ENCODE measurements around the gene NLGN1. TPM values are rescaled to one million over a fixed set of nuclear protein-coding genes. Genes with fewer than 3 reads are reported as not detected.

NLGN1 gene
- total and polyA plus RNA-seq, 8 donors = 3.1 to 11.9 (median 8.0) TPM

GRCh38 chr3:173479301-173479700, 81.8 kb downstream of the NLGN1 start:
- H3K27me3 ChIP-seq = no peaks in the 10 kb centered on the region
- no peak overlapping the region for H3K4me3 ChIP-seq
- intact Hi-C loops (cut with DNase I) = no loop called here
- peaks cover 0 to 3% of the 10 kb centered on the region in 2 donors for H3K9me3 ChIP-seq
- DNase-seq (no peak), ATAC-seq (no peak)
- no peak for TF ChIP-seq CTCF (IDR thresholded peaks at IDR 0.05)
- H3K36me3 ChIP-seq = no peaks in the 10 kb centered on the region
- no peaks in the 10 kb centered on the region for H3K4me1 ChIP-seq
- H3K27ac ChIP-seq = no peak overlapping the region

GRCh38 chr3:173501931-173502489, 104.5 kb downstream of the NLGN1 start:
- no peaks in the 10 kb centered on the region for H3K4me1 ChIP-seq
- no peak for ATAC-seq
- H3K4me3 ChIP-seq = no peak overlapping the region
- no peaks in the 10 kb centered on the region for H3K36me3 ChIP-seq
- intact Hi-C loops (cut with DNase I) = no loop called here
- no peaks in the 10 kb centered on the region for H3K27me3 ChIP-seq
- H3K27ac ChIP-seq = no peak overlapping the region
- H3K9me3 ChIP-seq = peaks cover 0 to 1% of the 10 kb centered on the region in 2 donors
- no peak for TF ChIP-seq CTCF (IDR thresholded peaks at IDR 0.05)
- DNase-seq = no peak

GRCh38 chr3:173502983-173503568, 105.5 kb downstream of the NLGN1 start:
- no peaks in the 10 kb centered on the region for H3K4me1 ChIP-seq
- ATAC-seq (no peak), DNase-seq (peak in 2 of 4 donors; percentile 62 to 73)
- TF ChIP-seq CTCF (IDR thresholded peaks at IDR 0.05) = no peak
- no peak overlapping the region for H3K4me3 ChIP-seq
- intact Hi-C loops (cut with DNase I) = no loop called here
- H3K9me3 ChIP-seq = no peaks in the 10 kb centered on the region
- no peaks in the 10 kb centered on the region for H3K36me3 ChIP-seq
- no peak overlapping the region for H3K27ac ChIP-seq
- no peaks in the 10 kb centered on the region for H3K27me3 ChIP-seq

- H3K9me3 ChIP-seq = no peaks in the 10 kb centered on the region
- no peak overlapping the region for H3K4me3 ChIP-seq
- intact Hi-C loops (cut with DNase I) = no loop called here
- H3K4me1 ChIP-seq = no peaks in the 10 kb centered on the region
- H3K27me3 ChIP-seq = no peaks in the 10 kb centered on the region
- ATAC-seq (no peak), DNase-seq (no peak)
- H3K27ac ChIP-seq = no peak overlapping the region
- no peaks in the 10 kb centered on the region for H3K36me3 ChIP-seq
- TF ChIP-seq CTCF (IDR thresholded peaks at IDR 0.05) = no peak
These were observed 113.0 kb downstream of the NLGN1 start for GRCh38 chr3:173510565-173510964.

GRCh38 chr3:173513123-173513522, 115.6 kb downstream of the NLGN1 start:
- DNase-seq (no peak), ATAC-seq (no peak)
- H3K27ac ChIP-seq = no peak overlapping the region
- no peak overlapping the region for H3K4me3 ChIP-seq
- TF ChIP-seq CTCF (IDR thresholded peaks at IDR 0.05) = no peak
- intact Hi-C loops (cut with DNase I) = no loop called here
- H3K9me3 ChIP-seq = no peaks in the 10 kb centered on the region
- no peaks in the 10 kb centered on the region for H3K4me1 ChIP-seq
- no peaks in the 10 kb centered on the region for H3K27me3 ChIP-seq
- H3K36me3 ChIP-seq = no peaks in the 10 kb centered on the region
